ENCODE measurements around the gene FBXL19. TPM values are rescaled to one million over a fixed set of nuclear protein-coding genes. Genes with fewer than 3 reads are reported as not detected.
"Not testable (repeated sequence)": the region's sequence is repeated elsewhere in the genome, so short reads cannot be mapped to it uniquely, and the experiment has no call there.

The FBXL19 gene, protein sequence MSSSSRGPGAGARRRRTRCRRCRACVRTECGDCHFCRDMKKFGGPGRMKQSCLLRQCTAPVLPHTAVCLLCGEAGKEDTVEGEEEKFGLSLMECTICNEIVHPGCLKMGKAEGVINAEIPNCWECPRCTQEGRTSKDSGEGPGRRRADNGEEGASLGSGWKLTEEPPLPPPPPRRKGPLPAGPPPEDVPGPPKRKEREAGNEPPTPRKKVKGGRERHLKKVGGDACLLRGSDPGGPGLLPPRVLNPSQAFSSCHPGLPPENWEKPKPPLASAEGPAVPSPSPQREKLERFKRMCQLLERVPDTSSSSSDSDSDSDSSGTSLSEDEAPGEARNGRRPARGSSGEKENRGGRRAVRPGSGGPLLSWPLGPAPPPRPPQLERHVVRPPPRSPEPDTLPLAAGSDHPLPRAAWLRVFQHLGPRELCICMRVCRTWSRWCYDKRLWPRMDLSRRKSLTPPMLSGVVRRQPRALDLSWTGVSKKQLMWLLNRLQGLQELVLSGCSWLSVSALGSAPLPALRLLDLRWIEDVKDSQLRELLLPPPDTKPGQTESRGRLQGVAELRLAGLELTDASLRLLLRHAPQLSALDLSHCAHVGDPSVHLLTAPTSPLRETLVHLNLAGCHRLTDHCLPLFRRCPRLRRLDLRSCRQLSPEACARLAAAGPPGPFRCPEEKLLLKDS
- total RNA-seq, result 19.2 TPM

DNA sequence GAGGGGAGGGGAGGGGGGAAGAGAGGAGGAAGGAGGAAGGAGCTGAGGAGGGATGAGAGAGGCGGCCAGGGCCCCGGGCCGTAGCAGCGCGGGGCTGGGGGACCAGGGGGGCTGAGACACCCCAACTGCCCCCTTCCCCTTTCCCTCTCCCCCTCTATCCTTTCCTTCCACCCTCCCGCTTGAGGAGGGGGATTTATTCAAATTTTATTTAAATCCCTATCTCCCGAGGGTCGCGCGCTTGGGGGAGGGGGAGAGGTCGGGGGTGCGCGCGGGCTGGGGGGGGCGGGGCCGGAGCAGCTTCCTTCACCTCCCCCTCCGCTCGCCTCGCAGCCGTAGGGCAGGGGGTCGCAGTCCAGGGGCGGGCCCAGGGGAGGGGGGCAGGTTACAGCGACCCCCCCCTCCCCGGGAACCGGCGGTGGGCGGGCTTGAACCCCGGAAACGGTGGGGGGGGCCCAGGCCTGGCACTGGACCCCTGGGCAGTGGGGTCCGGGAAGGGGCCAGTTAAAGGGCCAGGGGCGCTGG, at the start of gene FBXL19:
TSS of gene FBXL19 (plus strand) at position 19 of the 522 bp plus-strand sequence. CDS start 2,183 bp downstream, outside the sequence.
- ATAC-seq, result no peak

DNA sequence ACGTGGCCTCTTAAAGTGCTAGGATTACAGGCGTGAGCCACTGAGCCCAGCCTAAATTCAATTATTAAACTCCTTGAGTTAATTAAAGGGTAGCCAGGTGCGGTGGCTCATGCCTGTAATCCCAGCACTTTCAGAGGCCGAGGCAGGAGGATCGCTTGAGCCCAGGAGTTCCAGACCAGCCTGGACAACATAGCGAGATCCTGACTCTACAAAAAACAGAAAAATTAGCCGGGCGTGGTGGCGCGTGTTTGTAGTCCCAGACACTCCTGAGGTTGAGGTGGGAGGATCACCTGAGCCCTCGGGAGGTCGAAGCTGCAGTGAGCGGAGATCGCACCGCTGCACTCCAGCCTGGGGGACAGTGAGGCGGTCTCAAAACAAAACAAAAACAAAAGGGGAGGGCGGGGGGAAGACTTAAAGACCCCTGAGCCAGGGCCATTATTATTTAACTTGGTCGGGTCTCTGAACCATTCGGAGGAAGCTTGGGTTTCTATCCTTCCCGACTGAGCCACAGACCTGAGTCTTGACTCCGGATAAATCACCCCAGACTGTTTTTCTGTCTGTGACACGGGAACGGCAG, 49.0 kb upstream of the FBXL19 start:
- no peak for ATAC-seq

DNA sequence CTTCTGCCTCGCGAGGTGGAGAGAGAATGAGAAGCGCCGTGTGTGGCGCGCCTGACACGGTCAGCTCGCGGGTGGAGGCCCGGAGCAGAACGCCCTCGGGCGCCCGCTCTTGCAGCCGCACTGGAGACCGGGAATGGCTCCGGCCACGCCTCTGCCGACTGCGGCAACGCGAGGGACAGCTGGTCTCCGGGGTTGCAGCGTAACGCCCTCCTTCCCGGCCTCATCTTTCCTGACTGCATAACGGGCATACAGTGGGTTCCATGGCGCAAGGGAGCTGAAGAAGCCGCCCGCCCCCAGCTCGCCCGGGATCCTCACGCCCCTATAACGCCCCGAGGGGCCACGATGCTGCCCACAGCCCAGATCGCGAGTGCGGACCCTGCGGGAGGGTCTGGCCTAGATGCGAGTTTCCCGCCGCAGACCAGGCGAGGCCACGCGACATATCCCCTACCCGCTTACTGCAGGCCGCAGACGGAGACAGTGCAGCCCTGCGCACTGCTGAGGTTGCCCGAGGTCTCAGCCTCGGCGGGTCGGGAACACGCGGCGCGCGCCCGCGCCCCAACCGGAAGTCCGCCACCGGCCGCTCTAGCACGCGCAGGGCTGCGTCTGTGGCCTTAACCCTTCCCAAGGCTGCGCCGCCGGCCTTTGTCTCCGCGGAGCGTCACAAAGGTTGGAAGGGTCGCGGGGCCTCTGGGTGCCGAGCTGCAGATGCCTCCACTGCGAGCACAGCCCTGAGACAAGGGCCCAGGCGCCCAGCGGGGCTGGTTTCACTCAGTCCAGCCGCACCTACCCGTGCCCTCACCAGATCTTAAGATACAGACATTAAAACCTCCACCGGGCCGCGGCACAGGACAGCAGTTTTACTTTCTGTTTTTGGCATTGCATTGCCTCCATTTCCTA, 48.3 kb upstream of the FBXL19 start:
- peak; percentile 98 for ATAC-seq

DNA sequence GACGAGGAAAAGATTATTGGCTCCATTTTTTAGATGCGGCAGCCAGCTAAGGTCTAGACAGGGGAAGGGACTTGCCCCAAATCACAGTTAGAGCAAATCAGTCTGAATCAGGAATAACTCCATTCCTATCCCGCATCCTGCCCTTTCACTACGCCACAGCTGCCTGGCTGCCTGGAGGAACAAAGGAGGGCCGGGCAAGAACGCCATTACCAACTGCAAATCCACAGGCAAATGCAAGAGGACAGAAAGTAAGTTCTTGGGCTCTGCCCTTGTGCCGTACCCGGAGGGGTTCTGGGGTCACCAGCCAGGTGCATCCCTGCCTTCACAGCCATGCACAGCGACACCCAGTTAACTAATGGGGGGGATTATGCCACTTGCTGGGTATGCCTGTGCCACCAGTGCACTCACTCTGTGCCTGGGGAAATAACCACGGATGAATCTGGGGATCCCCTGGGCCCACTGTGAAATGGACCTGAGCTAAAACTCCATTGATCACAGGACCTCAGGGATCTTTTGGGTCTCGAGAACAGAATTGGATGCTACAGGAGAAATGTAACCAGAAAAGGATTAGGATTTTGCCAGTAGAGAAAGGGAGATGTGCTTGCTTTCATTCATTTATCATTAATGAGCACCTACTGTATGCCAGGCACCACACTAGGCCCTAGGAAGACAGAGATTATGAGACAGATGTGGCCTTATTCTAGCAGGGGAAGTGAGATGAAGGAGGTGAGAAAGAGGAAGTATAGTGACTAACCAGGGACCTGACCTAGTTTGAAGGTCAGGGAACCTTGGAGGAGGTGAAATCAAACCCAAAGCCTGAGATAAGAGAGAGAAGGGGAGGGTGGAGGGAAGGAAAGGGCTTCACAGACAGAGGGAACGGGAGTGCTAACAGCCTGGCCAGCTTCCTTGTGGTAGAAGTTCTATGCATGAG, 47.2 kb upstream of the FBXL19 start:
- peak; percentile 6 for ATAC-seq

DNA sequence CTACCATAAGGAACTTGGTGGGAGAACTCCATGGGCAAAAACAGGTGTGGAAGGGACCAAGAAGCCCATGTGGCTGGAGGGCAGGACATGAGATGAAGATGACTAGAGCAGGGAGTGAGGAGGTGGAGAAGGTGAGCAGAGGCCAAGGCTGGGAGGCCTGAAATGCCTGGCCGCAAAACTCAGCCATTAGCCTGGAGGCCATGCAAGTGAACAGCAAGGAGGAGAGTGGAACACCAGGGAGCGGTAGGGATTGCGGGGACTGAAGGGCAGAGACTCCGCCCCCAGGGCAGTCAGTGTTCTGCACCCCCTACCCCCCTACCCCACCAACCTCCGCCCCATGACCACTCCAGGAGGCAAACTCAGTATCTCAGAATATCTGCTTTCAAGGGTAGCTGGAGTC, 46.5 kb upstream of the FBXL19 start:
- no peak for ATAC-seq

DNA sequence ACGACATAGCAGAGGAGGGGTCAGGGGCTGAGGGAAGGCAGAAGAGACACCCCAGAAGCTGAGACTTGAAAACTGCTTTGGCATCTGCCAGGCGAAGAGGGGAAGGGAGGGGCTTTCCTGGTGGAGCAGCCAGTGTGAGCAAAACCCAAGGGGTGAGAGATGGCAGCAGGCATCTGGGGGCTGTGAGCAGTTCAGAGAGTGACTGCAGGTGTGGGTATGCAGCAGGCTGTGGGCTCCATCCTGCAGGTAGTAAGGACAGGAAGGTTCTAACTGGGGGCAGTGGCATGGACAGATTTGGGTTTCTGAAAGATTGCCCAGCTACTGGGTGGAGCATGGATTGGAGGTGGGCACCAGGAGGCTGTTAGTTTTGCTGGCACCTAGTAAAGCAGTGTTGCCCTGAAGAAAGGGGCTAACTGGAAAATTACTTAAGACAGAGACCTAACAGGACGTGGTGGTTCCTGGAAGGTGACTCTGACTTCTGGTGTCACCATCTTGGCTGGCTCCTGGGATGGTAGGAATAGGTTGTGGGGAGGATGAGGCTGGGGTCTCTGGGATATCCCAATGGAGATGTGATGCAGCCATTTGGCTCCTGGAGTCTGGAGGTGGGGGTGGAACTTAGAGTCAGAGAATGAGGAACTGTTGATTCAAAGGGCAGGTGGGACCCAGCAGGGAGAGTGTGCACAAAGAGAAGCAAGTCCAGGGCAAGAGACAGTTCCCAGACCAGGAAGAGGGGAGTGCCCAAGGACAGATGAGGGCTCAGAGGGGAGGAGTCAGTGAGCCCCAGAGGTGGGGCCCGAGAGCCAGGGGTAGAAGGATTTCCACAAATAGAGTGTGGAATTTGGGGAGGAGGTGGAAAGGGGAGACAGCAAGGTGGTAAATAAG, 40.7 kb upstream of the FBXL19 start:
- ATAC-seq, result no peak

DNA sequence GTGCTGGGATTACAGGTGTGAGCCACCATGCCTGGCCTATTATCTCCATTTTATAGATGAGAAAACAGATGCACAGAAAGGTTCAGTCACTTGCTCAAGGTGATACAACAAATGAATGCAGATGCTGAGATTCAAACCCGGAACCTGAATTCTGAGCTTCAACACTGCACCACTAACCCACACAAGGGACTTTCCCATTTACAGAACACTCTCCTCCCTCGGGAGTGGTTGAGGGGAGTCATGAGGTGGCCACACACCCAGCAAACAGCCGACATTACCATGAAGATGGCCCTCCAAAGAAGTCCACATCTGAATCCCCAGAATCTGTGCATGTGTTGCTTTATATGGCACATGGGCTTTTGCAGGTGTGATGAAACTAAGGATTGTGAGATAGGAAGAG, 38.6 kb upstream of the FBXL19 start:
- ATAC-seq, result no peak

DNA sequence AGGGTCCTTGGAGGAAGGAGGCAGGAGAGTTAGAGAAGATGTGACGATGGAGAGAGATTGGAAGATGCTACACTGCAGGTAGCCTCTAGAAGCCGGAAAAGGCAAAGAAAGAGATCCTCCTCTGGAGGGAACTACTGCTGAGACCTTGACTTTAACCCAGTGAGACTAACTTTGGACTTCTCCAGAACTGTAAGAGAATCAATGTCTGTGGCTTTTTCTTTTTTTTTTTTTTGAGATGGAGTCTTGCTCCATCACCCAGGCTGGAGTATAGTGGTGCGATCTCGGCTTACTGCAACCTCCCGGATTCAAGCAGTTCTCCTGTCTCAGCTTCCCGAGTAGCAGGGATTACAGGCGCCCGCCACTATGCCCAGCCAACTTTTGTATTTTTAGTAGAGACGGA, 38.2 kb upstream of the FBXL19 start:
- ATAC-seq, result no peak

DNA sequence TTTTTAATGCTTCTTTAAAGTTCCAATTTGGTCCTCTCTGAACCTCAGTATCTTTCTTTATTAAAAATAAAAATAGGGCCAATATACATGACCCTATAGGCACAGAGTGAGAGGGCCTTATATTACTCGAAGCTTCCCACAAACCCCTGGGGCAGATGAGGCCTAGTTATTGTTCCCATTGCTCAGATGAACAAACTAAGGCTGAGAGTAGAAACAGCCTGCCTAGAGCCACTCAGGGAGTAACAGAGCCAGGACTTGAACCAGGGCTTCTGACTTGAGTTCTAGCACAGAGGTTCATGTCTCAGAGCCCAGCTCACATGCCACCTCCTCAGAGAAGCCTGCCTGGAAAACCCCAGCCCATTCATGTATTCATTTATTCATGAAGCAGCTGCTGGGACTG, 37.2 kb upstream of the FBXL19 start:
- ATAC-seq, result no peak

DNA sequence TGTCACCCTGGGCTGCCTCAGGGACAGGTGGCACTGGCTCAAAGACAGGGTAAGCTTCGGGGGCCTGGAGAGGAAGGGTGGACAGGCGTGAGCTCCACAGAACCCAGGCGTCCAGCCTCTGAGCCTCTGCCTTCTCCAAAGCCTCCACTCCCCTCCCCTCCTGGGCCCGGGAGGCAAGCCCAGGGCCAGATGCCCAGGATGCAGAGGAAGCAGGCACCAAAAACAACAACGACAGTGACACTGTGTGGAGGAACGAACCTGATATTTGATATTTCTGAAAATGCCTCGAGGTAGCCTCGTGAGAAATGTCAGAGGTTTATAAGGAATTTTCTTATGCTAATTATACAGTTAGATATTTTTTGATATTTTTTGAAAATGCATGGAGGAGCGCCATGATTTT, 35.4 kb upstream of the FBXL19 start:
- ATAC-seq, result no peak

DNA sequence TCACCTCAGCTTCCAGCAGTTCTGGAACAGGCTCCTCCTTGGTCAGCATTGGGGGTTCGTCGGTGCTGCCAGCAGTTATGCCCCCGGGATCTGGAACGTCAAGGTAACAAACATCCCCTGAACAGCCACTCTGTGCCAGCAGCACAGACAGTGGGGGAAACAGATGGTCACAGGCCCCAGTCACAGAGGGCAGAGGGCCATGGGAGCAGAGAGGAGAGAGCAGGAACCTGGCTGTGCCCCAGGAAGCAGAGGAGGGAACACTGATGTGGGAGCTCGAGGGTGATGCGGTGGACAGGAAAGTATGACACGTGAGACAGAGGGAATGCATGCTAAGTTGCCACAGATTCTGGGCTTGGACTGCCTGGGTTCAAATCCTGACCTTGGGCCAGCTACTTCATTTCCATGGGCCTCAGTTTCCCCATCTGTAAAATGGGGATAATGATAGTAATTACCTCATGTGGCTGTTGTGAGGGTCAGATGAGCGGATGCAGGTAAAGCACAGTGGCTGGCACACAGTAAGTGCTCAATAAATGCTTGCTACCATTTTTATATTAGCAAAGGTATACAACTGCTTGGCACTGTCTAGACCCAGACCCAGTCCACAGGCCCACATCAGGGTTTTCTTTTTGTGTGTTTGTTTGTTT, 34.4 kb upstream of the FBXL19 start:
- ATAC-seq, result no peak

DNA sequence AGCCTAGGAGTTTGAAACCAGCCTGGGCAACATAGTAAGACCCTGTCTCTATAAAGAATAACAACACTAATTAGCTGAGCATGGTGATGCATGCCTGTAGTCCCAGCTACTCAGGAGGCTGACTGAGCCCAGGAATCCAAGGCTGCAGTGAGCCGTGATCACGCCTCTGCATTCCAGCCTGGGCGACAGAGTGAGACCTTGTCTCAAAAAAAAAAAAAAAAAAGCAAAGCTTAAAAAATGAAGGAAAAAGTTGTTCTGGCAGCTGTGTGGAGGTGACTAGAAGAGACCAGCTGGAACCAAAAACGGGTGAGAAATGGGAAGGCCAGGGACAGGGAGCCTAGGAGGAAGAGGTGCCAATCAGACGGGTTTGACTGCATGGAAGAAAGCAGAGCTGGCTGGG, 33.7 kb upstream of the FBXL19 start:
- no peak for ATAC-seq

DNA sequence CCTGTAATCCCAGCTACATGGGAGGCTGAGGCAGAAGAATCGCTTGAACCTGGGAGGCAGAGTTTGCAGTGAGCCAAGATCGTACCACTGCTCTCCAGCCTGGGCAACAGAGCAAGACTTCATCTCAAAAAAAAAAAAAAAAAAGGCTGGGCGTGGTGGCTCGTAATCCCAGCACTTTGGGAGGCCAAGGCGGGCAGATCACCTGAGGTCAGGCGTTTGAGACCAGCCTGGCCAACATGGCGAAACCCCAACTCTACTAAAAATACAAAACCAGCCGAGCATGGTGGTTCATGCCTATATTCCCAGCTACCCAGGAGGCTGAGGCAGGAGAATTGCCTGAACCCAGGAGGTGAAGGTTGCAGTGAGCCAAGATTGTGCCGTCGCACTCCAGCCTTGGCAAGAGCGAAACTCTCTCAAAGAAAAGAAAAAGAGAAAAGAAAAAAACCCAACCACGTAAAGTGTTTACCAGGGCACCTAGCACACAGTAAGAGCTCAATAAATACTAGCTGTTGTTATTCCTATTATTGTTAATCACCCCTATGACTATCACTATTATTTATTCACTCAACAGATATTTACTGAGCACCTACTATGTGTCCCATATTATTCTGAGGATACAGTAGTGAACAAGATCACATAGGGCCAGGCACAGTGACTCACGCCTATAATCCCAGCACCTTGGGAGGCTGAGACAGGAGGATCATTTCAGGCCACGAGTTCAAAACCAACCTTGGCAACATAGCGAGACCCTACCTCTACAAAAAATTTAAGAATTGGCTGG, 32.1 kb upstream of the FBXL19 start:
- not testable (repeated sequence) for ATAC-seq

DNA sequence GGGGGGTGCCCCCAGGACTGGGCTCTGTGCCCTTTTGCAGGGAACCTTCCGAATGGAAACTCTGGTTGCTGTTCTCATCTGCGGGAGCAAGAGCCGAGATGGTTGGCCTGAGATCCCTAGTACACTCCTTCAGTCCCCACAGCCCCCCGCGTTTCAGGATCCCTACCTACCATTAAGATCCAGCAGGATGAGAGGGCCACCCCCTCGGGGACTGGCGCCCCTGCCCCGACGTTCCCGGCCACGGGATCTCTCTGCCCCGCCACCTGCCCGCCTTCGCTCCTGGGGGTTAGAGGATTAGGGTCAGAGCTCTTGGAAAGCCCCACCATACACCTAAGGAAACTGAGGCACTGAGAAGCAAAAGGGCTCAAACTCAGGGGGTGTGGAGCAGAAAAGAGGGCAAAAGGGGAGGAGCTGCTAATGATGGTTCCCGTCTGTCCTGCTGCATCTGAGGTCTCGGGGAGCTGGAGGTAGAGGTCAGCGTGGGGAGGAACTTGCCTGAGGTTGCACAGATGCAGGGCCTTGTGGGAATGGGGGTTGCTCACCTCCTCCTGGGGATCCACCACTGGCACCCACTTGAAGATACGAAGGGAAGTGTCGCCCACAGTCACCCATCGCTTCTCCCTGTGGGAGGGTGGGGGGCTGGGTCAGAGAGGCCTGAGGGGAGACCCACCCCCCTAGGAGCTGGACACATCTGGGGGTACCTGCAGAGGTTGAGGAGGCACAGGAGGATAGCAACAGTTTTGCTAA, 30.5 kb upstream of the FBXL19 start:
- ATAC-seq, result no peak

DNA sequence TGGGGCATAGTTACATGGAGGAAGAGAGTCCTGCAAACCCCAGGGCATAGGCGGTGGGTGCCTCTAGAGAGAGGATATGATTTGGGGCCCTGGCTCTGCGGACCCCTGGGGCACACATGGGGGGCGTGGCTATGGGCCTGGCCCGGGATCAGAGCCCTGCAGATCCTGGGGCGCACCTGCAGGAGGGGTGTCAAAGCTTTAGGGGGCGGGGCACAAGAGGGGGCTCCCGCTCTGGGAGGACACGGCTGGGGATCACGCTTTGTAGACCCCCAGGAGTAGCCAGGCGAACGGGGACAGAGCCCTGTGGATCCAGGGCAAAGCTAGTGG, 30.0 kb upstream of the FBXL19 start:
- ATAC-seq, result peak; percentile 0

DNA sequence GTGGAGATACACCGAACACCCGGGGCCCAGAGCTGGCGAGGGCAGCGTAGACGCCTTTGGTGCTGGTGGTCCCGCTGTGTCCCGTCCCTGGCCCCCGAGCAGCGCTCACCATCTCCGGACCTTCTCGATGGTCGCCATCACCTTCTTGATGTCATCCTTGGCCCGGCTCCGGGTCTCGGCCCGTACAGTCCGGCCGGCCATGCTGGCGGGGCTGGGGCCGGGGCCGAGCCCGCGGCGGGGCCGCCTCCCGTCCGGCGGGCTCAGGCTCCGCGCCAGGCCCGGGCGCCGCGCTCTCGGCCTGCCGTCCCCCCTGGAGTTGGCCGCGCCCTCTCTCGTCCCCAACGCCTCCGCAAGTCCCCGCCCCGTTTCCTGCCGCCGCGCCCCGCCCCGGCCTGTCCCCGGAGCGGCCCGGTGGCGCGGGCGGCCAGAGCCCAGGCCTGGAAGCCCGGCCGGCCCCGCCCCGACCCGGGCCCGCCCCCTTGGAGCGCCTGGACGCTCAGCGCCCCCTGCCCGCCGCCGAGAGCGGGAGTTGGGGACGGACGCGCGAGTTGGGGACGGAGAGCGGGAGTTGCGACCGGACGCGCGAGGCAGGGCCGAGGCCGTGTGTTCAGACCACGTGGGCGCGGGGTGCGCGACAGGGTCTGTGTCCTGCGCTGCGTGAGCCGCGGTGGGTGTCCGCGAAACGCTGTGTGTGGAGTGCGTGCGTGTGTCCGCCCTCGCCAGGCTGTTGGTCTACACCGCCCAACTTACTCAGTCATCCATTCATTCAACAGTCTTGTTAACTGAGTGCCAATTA, 29.4 kb upstream of the FBXL19 start, which contains the start of gene BCL7C:
TSS of gene BCL7C (minus strand) at position 334 of the 796 bp plus-strand sequence. CDS start at position 201, 133 bp downstream.
- peak; percentile 76 for ATAC-seq
